Measurements from ENCODE around the gene MAB21L2.

MAB21L2 gene

GRCh38 chr4:150619042-150619441 is 37.1 kb downstream of the MAB21L2 start:
- H3K27me3 ChIP-seq (ENCODE audit: insufficient read depth, low read length): no peaks in the 10 kb centered on the region
- no peaks in the 10 kb centered on the region for H3K9me3 ChIP-seq (ENCODE audit: low read length)
- H3F3A ChIP-seq (ENCODE audit: insufficient read depth, low read length): no peaks in the 10 kb centered on the region
- no peaks in the 10 kb centered on the region for H3K36me3 ChIP-seq (ENCODE audit: insufficient read depth, low read length)
- H3K4me1 ChIP-seq (ENCODE audit: insufficient read depth, low read length, severe bottlenecking): no peaks in the 10 kb centered on the region
- H3K9me2 ChIP-seq (ENCODE audit: low read depth, low read length): no peaks in the 10 kb centered on the region
- TF ChIP-seq, protein P1, sequence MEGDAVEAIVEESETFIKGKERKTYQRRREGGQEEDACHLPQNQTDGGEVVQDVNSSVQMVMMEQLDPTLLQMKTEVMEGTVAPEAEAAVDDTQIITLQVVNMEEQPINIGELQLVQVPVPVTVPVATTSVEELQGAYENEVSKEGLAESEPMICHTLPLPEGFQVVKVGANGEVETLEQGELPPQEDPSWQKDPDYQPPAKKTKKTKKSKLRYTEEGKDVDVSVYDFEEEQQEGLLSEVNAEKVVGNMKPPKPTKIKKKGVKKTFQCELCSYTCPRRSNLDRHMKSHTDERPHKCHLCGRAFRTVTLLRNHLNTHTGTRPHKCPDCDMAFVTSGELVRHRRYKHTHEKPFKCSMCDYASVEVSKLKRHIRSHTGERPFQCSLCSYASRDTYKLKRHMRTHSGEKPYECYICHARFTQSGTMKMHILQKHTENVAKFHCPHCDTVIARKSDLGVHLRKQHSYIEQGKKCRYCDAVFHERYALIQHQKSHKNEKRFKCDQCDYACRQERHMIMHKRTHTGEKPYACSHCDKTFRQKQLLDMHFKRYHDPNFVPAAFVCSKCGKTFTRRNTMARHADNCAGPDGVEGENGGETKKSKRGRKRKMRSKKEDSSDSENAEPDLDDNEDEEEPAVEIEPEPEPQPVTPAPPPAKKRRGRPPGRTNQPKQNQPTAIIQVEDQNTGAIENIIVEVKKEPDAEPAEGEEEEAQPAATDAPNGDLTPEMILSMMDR (IDR thresholded peaks at IDR 0.05; ENCODE audit: low read length): no peak
- no peak for TF ChIP-seq EZH2 (IDR thresholded peaks at IDR 0.05; ENCODE audit: borderline replicate concordance, low read length)
- no peak overlapping the region for H2AFZ ChIP-seq (ENCODE audit: low read length)
- H3K9ac ChIP-seq (ENCODE audit: low read length): no peak overlapping the region
- no peaks in the 10 kb centered on the region for H3K79me2 ChIP-seq (ENCODE audit: insufficient read depth, low read length)
- no peaks in the 10 kb centered on the region for H4K20me1 ChIP-seq (ENCODE audit: insufficient read depth, low read length)
- H3K4me2 ChIP-seq (ENCODE audit: low read length): no peak overlapping the region
- no peak overlapping the region for H3K27ac ChIP-seq (ENCODE audit: low read depth, low read length, poor library complexity, severe bottlenecking)
- H3K4me3 ChIP-seq (ENCODE audit: low read depth, low read length, poor library complexity, severe bottlenecking): no peak overlapping the region

- Histone ChIP-seq H3K79me2 (ENCODE audit: insufficient read depth, low read length) (no peaks in the 10 kb centered on the region), H3K4me2 (ENCODE audit: low read length) (no peak overlapping the region), H3K4me1 (ENCODE audit: insufficient read depth, low read length, severe bottlenecking) (no peaks in the 10 kb centered on the region), H3K36me3 (ENCODE audit: insufficient read depth, low read length) (no peaks in the 10 kb centered on the region), H3K9ac (ENCODE audit: low read length) (no peak overlapping the region), H3K4me3 (ENCODE audit: low read depth, low read length, poor library complexity, severe bottlenecking) (no peak overlapping the region), H2AFZ (ENCODE audit: low read length) (no peak overlapping the region), H3K9me2 (ENCODE audit: low read depth, low read length) (no peaks in the 10 kb centered on the region), H3K27me3 (ENCODE audit: insufficient read depth, low read length) (no peaks in the 10 kb centered on the region), H4K20me1 (ENCODE audit: insufficient read depth, low read length) (no peaks in the 10 kb centered on the region), H3K9me3 (ENCODE audit: low read length) (no peaks in the 10 kb centered on the region), H3F3A (ENCODE audit: insufficient read depth, low read length) (no peaks in the 10 kb centered on the region), H3K27ac (ENCODE audit: low read depth, low read length, poor library complexity, severe bottlenecking) (no peak overlapping the region)
- TF ChIP-seq, protein P1 (IDR thresholded peaks at IDR 0.05; ENCODE audit: low read length): no peak
- no peak for TF ChIP-seq EZH2 (IDR thresholded peaks at IDR 0.05; ENCODE audit: borderline replicate concordance, low read length)
These were observed 42.1 kb downstream of the MAB21L2 start for GRCh38 chr4:150624055-150624454.

DNA sequence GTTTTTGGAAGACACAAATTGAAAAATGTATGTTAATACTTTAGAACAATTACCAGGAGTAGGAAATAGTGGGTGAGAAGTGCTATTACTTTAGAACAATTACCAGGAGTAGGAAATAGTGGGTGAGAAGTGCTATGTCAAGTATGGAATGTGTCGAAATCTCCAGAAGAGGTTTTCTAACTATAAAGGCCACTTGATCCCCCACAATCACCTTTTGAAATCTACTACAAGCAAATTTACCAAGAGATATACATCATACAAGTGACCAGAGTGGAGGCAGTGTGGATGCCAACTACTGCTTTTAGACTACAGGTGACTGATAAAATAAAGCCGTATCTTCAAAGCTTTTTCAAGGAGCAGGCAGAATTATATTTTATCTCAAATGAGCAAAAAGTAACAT is 43.1 kb downstream of the MAB21L2 start:
- Histone ChIP-seq H3K9me2 (ENCODE audit: low read depth, low read length) (no peaks in the 10 kb centered on the region), H3K79me2 (ENCODE audit: insufficient read depth, low read length) (no peaks in the 10 kb centered on the region), H3K4me3 (ENCODE audit: low read depth, low read length, poor library complexity, severe bottlenecking) (no peak overlapping the region), H3K9ac (ENCODE audit: low read length) (no peak overlapping the region), H3K36me3 (ENCODE audit: insufficient read depth, low read length) (no peaks in the 10 kb centered on the region), H3K27ac (ENCODE audit: low read depth, low read length, poor library complexity, severe bottlenecking) (no peak overlapping the region), H3K27me3 (ENCODE audit: insufficient read depth, low read length) (no peaks in the 10 kb centered on the region), H4K20me1 (ENCODE audit: insufficient read depth, low read length) (no peaks in the 10 kb centered on the region), H3K4me1 (ENCODE audit: insufficient read depth, low read length, severe bottlenecking) (no peaks in the 10 kb centered on the region), H2AFZ (ENCODE audit: low read length) (no peak overlapping the region), H3K4me2 (ENCODE audit: low read length) (no peak overlapping the region), H3K9me3 (ENCODE audit: low read length) (no peaks in the 10 kb centered on the region), H3F3A (ENCODE audit: insufficient read depth, low read length) (no peaks in the 10 kb centered on the region)
- TF ChIP-seq EZH2 (IDR thresholded peaks at IDR 0.05; ENCODE audit: borderline replicate concordance, low read length): no peak
- TF ChIP-seq, protein P1 (IDR thresholded peaks at IDR 0.05; ENCODE audit: low read length): no peak
